Stimulated activated CD8-positive, alpha-beta memory T cell treated with anti-CD3 and anti-CD28 coated beads, Interleukin-4, amount 100 ng/mL, for 1 hour (primary cell): ENCODE data around the gene MICAL2.

Experiments
- DNase-seq, 2 donors: peaks; one replicate each; pipeline ENCODE4 v3.0.0-alpha.2; 2020; ENCODE audit warnings: low read depth in 2 of 2, low spot score in 1 of 2

Gene MICAL2

GRCh38 chr11:12094872-12095800, 15.3 kb upstream of the MICAL2 start:
- DNase-seq, result no peak

GRCh38 chr11:12097219-12097618, 13.2 kb upstream of the MICAL2 start:
- DNase-seq, result no peak

- no peak for DNase-seq
Observed at GRCh38 chr11:12098601-12099000, 11.8 kb upstream of the MICAL2 start.

- no peak for DNase-seq
Observed at GRCh38 chr11:12099132-12099873, 11.1 kb upstream of the MICAL2 start.

GRCh38 chr11:12100429-12100828, 10.0 kb upstream of the MICAL2 start:
- DNase-seq, result no peak

GRCh38 chr11:12100841-12101242, 9.5 kb upstream of the MICAL2 start:
- DNase-seq, result no peak

- DNase-seq, result no peak
Observed at GRCh38 chr11:12101318-12101717, 9.1 kb upstream of the MICAL2 start.

GRCh38 chr11:12102588-12103410, 7.6 kb upstream of the MICAL2 start:
- DNase-seq, result no peak

- no peak for DNase-seq
Observed at GRCh38 chr11:12103411-12104225, 6.8 kb upstream of the MICAL2 start.

GRCh38 chr11:12105471-12105870, 4.9 kb upstream of the MICAL2 start:
- DNase-seq, result no peak

GRCh38 chr11:12106101-12106500, 4.3 kb upstream of the MICAL2 start:
- DNase-seq, result no peak

- no peak for DNase-seq
Observed at GRCh38 chr11:12106501-12106900, 3.9 kb upstream of the MICAL2 start.

- no peak for DNase-seq
Observed at GRCh38 chr11:12108875-12109453, 1.4 kb upstream of the MICAL2 start.

GRCh38 chr11:12109591-12110196, 696 bp upstream of the MICAL2 start:
- no peak for DNase-seq

- DNase-seq, result no peak
Observed at GRCh38 chr11:12110714-12111548, 541 bp downstream of the MICAL2 start.

GRCh38 chr11:12111549-12112520, 1.4 kb downstream of the MICAL2 start:
- DNase-seq, result no peak

GRCh38 chr11:12112750-12113149, 2.4 kb downstream of the MICAL2 start:
- no peak for DNase-seq

GRCh38 chr11:12113294-12113693, 2.9 kb downstream of the MICAL2 start:
- DNase-seq, result no peak
